WTC11 (cell line): Measurements from ENCODE around the gene LDLRAD4.

Experiments used
- FOXP1 ChIP-seq: sonication (generic); formaldehyde crosslinking; IDR thresholded peaks from 2 replicates; pipeline ENCODE4 v1.8.0; 2022; ENCODE audit warnings: missing genetic modification reagents, mild to moderate bottlenecking, moderate library complexity, borderline replicate concordance
- IRF2 ChIP-seq: sonication (generic); formaldehyde crosslinking; IDR thresholded peaks from 2 replicates; pipeline ENCODE4 v1.8.0; 2022; ENCODE audit warnings: low read depth, missing genetic modification reagents, borderline replicate concordance
- KAT7 ChIP-seq: sonication (generic); formaldehyde crosslinking; IDR thresholded peaks from 2 replicates; pipeline ENCODE4 v1.8.1; 2023; ENCODE audit warnings: missing genetic modification reagents, mild to moderate bottlenecking, borderline replicate concordance
- SMAD4 ChIP-seq: sonication (generic); formaldehyde crosslinking; IDR thresholded peaks from 2 replicates; pipeline ENCODE4 v1.8.0; 2022; ENCODE audit warnings: mild to moderate bottlenecking, missing genetic modification reagents
- SP1 ChIP-seq: sonication (generic); formaldehyde crosslinking; conservative IDR thresholded peaks from 2 replicates; pipeline ENCODE4 v1.8.1; 2022; ENCODE audit warnings: missing genetic modification reagents
- ZNF138 ChIP-seq: sonication (generic); formaldehyde crosslinking; conservative IDR thresholded peaks from 2 replicates; pipeline ENCODE4 v1.8.1; 2022; ENCODE audit warnings: mild to moderate bottlenecking, moderate library complexity, missing genetic modification reagents
- TF ChIP-seq, protein P1 (sequence below): fragments of 200-600 bp; IDR thresholded peaks from 2 replicates; pipeline ENCODE4 v1.8.0; 2022; ENCODE audit warnings: antibody characterized with exemption
- TF ChIP-seq, protein P2 (sequence below): sonication (generic); formaldehyde crosslinking; IDR thresholded peaks from 2 replicates; pipeline ENCODE4 v1.8.0; 2022; ENCODE audit warnings: mild to moderate bottlenecking, missing genetic modification reagents
- TF ChIP-seq, protein P3 (sequence below): sonication (generic); formaldehyde crosslinking; IDR thresholded peaks from 2 replicates; pipeline ENCODE4 v1.8.0; 2022; ENCODE audit warnings: mild to moderate bottlenecking, missing genetic modification reagents

DNA sequence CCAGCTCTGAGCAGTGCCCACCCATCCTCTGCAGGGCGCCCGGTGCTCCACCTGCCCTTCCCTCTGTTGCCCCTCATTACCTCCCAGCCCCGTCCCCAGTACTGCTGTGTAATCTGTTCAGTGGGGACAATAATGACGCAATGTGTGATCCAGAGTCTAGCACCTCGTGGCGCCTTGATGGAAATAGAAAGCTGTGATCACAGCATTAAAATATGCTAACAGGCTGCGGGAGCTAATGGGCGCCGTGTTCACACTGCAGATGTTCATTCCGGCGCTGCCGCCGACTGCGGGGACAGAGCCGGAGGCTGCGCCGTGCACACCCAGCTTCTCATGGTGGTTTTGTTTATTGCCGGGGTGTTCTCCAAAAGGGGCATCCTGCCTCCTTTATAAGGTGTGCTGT, 235.2 kb downstream of the LDLRAD4 start:
- TF ChIP-seq KAT7: no peak
- TF ChIP-seq, protein P1, sequence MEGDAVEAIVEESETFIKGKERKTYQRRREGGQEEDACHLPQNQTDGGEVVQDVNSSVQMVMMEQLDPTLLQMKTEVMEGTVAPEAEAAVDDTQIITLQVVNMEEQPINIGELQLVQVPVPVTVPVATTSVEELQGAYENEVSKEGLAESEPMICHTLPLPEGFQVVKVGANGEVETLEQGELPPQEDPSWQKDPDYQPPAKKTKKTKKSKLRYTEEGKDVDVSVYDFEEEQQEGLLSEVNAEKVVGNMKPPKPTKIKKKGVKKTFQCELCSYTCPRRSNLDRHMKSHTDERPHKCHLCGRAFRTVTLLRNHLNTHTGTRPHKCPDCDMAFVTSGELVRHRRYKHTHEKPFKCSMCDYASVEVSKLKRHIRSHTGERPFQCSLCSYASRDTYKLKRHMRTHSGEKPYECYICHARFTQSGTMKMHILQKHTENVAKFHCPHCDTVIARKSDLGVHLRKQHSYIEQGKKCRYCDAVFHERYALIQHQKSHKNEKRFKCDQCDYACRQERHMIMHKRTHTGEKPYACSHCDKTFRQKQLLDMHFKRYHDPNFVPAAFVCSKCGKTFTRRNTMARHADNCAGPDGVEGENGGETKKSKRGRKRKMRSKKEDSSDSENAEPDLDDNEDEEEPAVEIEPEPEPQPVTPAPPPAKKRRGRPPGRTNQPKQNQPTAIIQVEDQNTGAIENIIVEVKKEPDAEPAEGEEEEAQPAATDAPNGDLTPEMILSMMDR: no peak
- TF ChIP-seq SMAD4 (CRISPR knock-in tag): no peak
- no peak for TF ChIP-seq ZNF138 (CRISPR knock-in tag)
- no peak for TF ChIP-seq FOXP1 (CRISPR knock-in tag)
- TF ChIP-seq, protein P2, sequence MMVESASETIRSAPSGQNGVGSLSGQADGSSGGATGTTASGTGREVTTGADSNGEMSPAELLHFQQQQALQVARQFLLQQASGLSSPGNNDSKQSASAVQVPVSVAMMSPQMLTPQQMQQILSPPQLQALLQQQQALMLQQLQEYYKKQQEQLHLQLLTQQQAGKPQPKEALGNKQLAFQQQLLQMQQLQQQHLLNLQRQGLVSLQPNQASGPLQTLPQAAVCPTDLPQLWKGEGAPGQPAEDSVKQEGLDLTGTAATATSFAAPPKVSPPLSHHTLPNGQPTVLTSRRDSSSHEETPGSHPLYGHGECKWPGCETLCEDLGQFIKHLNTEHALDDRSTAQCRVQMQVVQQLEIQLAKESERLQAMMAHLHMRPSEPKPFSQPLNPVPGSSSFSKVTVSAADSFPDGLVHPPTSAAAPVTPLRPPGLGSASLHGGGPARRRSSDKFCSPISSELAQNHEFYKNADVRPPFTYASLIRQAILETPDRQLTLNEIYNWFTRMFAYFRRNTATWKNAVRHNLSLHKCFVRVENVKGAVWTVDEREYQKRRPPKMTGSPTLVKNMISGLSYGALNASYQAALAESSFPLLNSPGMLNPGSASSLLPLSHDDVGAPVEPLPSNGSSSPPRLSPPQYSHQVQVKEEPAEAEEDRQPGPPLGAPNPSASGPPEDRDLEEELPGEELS (CRISPR knock-in tag): no peak
- no peak for TF ChIP-seq IRF2
- TF ChIP-seq SP1 (CRISPR knock-in tag): no peak
- TF ChIP-seq, protein P3, sequence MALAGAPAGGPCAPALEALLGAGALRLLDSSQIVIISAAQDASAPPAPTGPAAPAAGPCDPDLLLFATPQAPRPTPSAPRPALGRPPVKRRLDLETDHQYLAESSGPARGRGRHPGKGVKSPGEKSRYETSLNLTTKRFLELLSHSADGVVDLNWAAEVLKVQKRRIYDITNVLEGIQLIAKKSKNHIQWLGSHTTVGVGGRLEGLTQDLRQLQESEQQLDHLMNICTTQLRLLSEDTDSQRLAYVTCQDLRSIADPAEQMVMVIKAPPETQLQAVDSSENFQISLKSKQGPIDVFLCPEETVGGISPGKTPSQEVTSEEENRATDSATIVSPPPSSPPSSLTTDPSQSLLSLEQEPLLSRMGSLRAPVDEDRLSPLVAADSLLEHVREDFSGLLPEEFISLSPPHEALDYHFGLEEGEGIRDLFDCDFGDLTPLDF (CRISPR knock-in tag): no peak
